Keratinocyte (primary cell): Measurements from ENCODE around the gene U2AF1L4. TPM values are rescaled to one million over a fixed set of nuclear protein-coding genes. Genes with fewer than 3 reads are reported as not detected.

Experiments used
- DNase-seq: peaks from one replicate; pipeline ENCODE4 v3.0.0-alpha.2; 2011; ENCODE audit warnings: low read depth, missing footprints, low spot score
- FAIRE-seq: peaks from 2 replicates; lab custom pipeline; 2011; peaks lifted over from hg19 to GRCh38; lab: Jason Lieb, UNC
- H2AFZ ChIP-seq: 2 replicates; pipeline ENCODE4 v1.6.0; 2012; ENCODE audit warnings: low read length, control low read depth, inconsistent platforms; ENCODE audit not compliant: control insufficient read depth
- H3K27ac ChIP-seq: 2 replicates; pipeline ENCODE4 v1.5.1; 2011; ENCODE audit warnings: low read length; ENCODE audit not compliant: control insufficient read depth, insufficient read depth
- H3K27me3 ChIP-seq: 3 replicates; pipeline ENCODE4 v1.6.0; 2011; ENCODE audit warnings: low read length; ENCODE audit not compliant: control insufficient read depth, insufficient read depth; ENCODE audit errors: extremely low read depth
- H3K36me3 ChIP-seq, 2 experiments: 2 replicates in 1 of 2; 3 replicates in 1 of 2; pipeline ENCODE4 v1.5.1; 2011; ENCODE audit warnings: low read length in 2 of 2, mild to moderate bottlenecking in 1 of 2; ENCODE audit not compliant: control insufficient read depth in 2 of 2, insufficient read depth in 2 of 2; ENCODE audit errors: extremely low read depth in 1 of 2
- H3K4me1 ChIP-seq: 3 replicates; pipeline ENCODE4 v1.5.1; 2011; ENCODE audit warnings: low read length; ENCODE audit not compliant: control insufficient read depth, insufficient read depth; ENCODE audit errors: extremely low read depth
- H3K4me2 ChIP-seq: 3 replicates; pipeline ENCODE4 v1.6.0; 2011; ENCODE audit warnings: low read depth, low read length; ENCODE audit not compliant: control insufficient read depth, insufficient read depth; ENCODE audit errors: extremely low read depth
- H3K4me3 ChIP-seq, 3 experiments: fragments of 200-600 bp in 1 of 3; sonication (generic) in 1 of 3; 2 replicates in 2 of 3; 3 replicates in 1 of 3; pipeline ENCODE4 v1.5.1; 2011 to 2016; ENCODE audit warnings: low read length in 3 of 3, mild to moderate bottlenecking in 3 of 3, control low read depth in 2 of 3, inconsistent platforms in 1 of 3, low read depth in 1 of 3, mixed read lengths in 1 of 3, mixed run types in 1 of 3, moderate library complexity in 1 of 3; ENCODE audit not compliant: control insufficient read depth in 2 of 3, insufficient read depth in 2 of 3; ENCODE audit errors: extremely low read depth in 1 of 3
- H3K79me2 ChIP-seq: 2 replicates; pipeline ENCODE4 v1.6.0; 2012; ENCODE audit warnings: low read length; ENCODE audit not compliant: control insufficient read depth, insufficient read depth
- H3K9ac ChIP-seq: 3 replicates; pipeline ENCODE4 v1.6.0; 2011; ENCODE audit warnings: low read length; ENCODE audit not compliant: control insufficient read depth, insufficient read depth; ENCODE audit errors: extremely low read depth
- H3K9me1 ChIP-seq: 3 replicates; pipeline ENCODE4 v1.6.0; 2011; ENCODE audit warnings: low read length; ENCODE audit not compliant: control insufficient read depth, insufficient read depth; ENCODE audit errors: extremely low read depth
- H3K9me3 ChIP-seq: 2 replicates; pipeline ENCODE4 v1.5.1; 2012; ENCODE audit warnings: low read depth, low read length; ENCODE audit not compliant: control insufficient read depth
- H4K20me1 ChIP-seq: 3 replicates; pipeline ENCODE4 v1.6.0; 2011; ENCODE audit warnings: low read length; ENCODE audit not compliant: control insufficient read depth, insufficient read depth; ENCODE audit errors: extremely low read depth
- CTCF ChIP-seq, 3 experiments: IDR thresholded peaks in 1 of 3; conservative IDR thresholded peaks in 1 of 3; optimal IDR thresholded peaks in 1 of 3; 2 replicates in 2 of 3; 3 replicates in 1 of 3; pipeline versions ENCODE3 to v1.5.1; 2011; ENCODE audit warnings: low read length in 3 of 3, mild to moderate bottlenecking in 3 of 3, moderate library complexity in 2 of 3, control low read depth in 1 of 3, inconsistent platforms in 1 of 3; ENCODE audit not compliant: insufficient read depth in 2 of 3; ENCODE audit errors: extremely low read depth in 1 of 3
- EZH2 ChIP-seq: IDR thresholded peaks from one replicate; pipeline ENCODE4 v1.6.1; 2012; ENCODE audit warnings: inconsistent platforms, mild to moderate bottlenecking, low read length, moderate library complexity
- dilution Hi-C: fragments of 300-500 bp; cut with MboI; formaldehyde crosslinking; loops from one replicate; pipeline ENCODE4 v1.7.0; 2020; ENCODE audit warnings: low sequenced_read_pairs; ENCODE audit not compliant: extremely low pct_ligation_motif_present
- polyA plus RNA-seq, 5 experiments: library from polyadenylated mRNA; depleted of rRNA in 3 of 5; stranded (reverse) in 3 of 5; stranded (forward) in 1 of 5; unstranded in 1 of 5; fragments of >200 nt; gene quantifications; 1 replicate in 1 of 5; 2 replicates in 3 of 5; 3 replicates in 1 of 5; pipeline versions ENCODE4 v1.2.1 to v1.2.3, GENCODE V29; 2011 to 2012; ENCODE audit warnings: missing spikeins in 2 of 5, low read depth in 1 of 5, low replicate concordance in 1 of 5

U2AF1L4 gene
- polyA plus RNA-seq, 1 donor (not counting 4 experiments of a cell fraction or from before 2014, with no cell fraction given) = 8.9 TPM

GRCh38 chr19:35788205-35788960 lies 43.2 kb upstream of the U2AF1L4 start:
- H3K9ac ChIP-seq = no peak overlapping the region
- FAIRE-seq (no peak), DNase-seq (no peak)
- no peaks in the 10 kb centered on the region for H3K79me2 ChIP-seq
- dilution Hi-C loops = no loop called here
- H3K4me3 ChIP-seq = no peak overlapping the region
- H3K27me3 ChIP-seq = no peaks in the 10 kb centered on the region
- H3K36me3 ChIP-seq = no peaks in the 10 kb centered on the region
- H2AFZ ChIP-seq = no peak overlapping the region
- TF ChIP-seq EZH2 = no peak
- TF ChIP-seq CTCF (optimal IDR thresholded peaks at IDR 0.05 in 1 of 3, IDR thresholded peaks at IDR 0.05 in 1 of 3, conservative IDR thresholded peaks at IDR 0.05 in 1 of 3; ENCODE audit: extremely low read depth in 1 of 3, insufficient read depth in 2 of 3, low read length in 3 of 3) = no peak
- H3K9me3 ChIP-seq = no peaks in the 10 kb centered on the region
- peaks cover 2% of the 10 kb centered on the region for H4K20me1 ChIP-seq
- H3K4me2 ChIP-seq = no peak overlapping the region
- H3K9me1 ChIP-seq = no peaks in the 10 kb centered on the region
- H3K27ac ChIP-seq = no peak overlapping the region
- H3K4me1 ChIP-seq = no peaks in the 10 kb centered on the region

GRCh38 chr19:35787227-35787799 lies 42.1 kb upstream of the U2AF1L4 start:
- no peaks in the 10 kb centered on the region for H3K4me1 ChIP-seq
- dilution Hi-C loops = no loop called here
- no peak for FAIRE-seq

More at GRCh38 chr19:35787227-35787799, 42.1 kb upstream of the U2AF1L4 start:
- no peak overlapping the region for H3K9ac ChIP-seq
- no peak overlapping the region for H3K27ac ChIP-seq
- DNase-seq = no peak
- H3K79me2 ChIP-seq = no peaks in the 10 kb centered on the region
- no peaks in the 10 kb centered on the region for H3K9me3 ChIP-seq
- H4K20me1 ChIP-seq = peaks cover 2% of the 10 kb centered on the region
- H3K9me1 ChIP-seq = no peaks in the 10 kb centered on the region
- TF ChIP-seq EZH2 (no peak), CTCF (optimal IDR thresholded peaks at IDR 0.05 in 1 of 3, IDR thresholded peaks at IDR 0.05 in 1 of 3, conservative IDR thresholded peaks at IDR 0.05 in 1 of 3; ENCODE audit: extremely low read depth in 1 of 3, insufficient read depth in 2 of 3, low read length in 3 of 3) (no peak)
- H3K4me3 ChIP-seq = no peak overlapping the region
- no peak overlapping the region for H2AFZ ChIP-seq
- H3K27me3 ChIP-seq = no peaks in the 10 kb centered on the region
- H3K4me2 ChIP-seq = no peak overlapping the region
- no peaks in the 10 kb centered on the region for H3K36me3 ChIP-seq
